GM19351 (cell line): Measurements from ENCODE around the gene MSANTD1.

Experiments
- ATAC-seq: cut with Tn5 transposase; IDR thresholded peaks from one replicate; pipeline ENCODE4 v1.9.1; 2021; ENCODE audit warnings: mild to moderate bottlenecking, moderate library complexity; ENCODE audit not compliant: unreplicated experiment

Gene MSANTD1

DNA sequence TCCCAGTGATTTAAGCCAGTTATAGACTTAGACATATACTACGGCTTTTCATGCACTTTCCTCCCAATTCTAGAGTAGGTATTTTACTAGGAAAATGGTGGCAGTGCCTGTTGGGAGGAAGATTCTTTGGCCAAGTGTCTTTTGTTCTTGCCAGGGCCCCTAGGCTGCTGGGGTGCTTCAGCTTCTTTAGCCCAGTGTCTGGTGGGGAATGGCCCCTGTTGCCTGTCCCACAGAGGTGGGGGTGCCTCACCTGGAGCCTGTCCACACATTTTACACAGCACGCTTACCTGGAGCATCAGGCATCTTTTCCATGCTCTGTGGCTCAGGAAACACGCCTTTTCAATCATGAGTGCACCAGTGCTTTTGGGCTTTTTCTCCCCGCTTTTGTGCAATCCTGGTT, 33.2 kb upstream of the MSANTD1 start:
- no peak for ATAC-seq

DNA sequence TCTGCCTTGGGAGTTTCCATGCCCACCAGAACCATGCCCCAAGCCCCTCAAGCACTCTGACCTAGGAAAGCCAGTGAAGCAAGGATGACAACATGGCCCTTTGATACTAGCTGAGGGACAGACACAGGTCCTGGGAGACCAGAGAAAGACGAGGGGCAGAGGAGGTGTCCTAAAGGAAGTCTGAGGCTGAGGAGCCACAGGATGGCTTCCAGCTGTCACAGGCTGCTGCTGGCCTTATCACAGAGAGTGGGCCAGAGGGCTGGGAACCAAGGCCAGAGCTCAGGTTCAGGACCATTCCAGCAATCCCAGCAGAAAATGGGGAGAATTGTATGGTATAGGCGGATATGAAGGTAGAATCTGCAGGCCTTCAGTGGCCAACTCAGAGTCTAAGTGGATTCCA, 31.7 kb upstream of the MSANTD1 start:
- no peak for ATAC-seq

DNA sequence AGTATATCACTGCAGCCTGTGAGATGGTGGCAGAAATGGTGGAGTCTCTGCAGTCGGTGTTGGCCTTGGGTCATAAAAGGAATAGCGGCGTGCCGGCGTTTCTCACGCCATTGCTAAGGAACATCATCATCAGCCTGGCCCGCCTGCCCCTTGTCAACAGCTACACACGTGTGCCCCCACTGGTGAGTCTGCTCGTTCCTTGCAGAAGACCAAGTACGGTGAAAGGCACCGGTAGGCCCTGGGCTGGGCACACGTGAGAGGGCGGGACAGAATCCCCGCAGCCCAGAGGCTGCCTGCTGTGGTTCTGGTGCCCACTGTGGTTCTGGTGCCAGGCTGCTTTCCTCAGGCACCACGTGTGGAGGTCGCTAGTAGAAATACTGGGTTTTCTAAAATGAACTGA, 31.2 kb upstream of the MSANTD1 start:
- no peak for ATAC-seq

DNA sequence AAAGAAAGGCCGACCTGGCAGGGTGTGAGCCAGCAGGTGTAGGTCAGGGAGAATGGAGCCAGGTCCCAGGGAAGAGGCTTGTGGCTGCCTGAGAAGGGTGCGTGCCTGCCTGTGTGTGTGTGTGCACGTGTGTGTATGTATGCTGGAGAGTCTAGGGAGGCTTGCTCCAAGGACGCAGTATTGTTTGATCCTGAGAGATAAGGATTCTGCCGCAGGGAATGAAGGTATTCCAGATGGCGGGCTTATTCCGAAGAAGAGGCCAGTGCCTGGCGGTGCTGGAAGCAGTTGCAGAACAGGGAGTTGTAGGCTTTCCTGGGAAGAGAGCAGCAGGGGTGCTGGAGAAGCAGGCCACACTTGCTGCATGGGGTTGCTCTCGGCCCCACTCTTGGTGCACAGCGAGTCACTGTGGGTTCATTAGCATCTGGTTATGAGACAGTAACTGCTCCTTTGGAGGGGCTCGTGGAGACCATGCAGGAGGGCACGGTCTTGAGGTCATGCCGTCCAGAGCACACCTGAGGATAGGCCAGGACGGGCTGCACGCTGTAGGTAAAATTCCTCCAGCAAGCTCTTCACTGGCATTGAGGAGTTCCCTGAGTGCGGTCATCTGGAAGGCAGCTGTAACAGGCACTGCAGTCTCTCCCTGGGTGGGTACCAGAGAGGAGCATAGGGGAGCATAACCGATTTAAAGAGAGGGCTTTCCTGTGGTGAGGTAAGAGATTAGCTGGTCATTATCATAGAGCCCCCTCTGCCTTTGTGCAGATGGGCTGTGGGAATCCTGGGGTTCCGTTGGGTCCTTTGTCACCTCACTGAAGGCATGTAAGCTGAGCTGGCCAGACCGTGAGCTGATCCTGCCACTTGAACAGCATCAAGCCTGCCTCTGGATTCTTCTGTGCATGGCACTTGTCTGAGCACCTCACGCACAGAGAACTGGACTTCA, 29.9 kb upstream of the MSANTD1 start:
- no peak for ATAC-seq

DNA sequence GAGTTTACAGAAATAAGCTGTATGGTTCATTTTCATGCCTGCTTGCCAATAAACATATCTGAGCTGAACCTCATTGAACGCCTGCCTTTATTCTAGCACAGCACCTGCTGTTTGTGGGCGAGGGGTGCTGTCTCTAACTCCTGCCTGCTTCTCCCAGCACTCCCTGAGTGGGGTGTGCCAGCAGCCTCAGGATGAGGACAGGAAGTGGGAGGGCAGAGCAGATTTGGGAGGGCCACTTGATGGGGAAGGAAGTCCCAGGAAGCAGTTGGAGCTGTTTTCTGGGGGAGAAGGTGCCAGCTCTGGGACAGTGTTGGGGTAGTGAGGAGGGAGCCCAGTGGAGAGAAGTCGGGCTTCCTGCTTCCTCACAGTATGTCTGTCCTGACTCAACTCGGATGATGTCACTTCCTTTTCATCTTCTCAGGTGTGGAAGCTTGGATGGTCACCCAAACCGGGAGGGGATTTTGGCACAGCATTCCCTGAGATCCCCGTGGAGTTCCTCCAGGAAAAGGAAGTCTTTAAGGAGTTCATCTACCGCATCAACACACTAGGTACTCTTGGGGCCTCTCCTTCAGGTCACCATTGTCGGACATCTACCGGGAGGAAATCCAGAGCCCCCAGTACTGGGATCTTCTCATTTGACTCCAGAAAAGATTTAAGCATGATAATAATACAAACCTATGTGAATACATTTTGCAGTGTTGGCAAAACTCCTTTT, 29.0 kb upstream of the MSANTD1 start:
- no peak for ATAC-seq

- ATAC-seq, result no peak
Measured at GRCh38 chr4:3220476-3221183, 28.3 kb upstream of the MSANTD1 start.

- ATAC-seq, result no peak
Measured at GRCh38 chr4:3221184-3221494, 27.8 kb upstream of the MSANTD1 start.

DNA sequence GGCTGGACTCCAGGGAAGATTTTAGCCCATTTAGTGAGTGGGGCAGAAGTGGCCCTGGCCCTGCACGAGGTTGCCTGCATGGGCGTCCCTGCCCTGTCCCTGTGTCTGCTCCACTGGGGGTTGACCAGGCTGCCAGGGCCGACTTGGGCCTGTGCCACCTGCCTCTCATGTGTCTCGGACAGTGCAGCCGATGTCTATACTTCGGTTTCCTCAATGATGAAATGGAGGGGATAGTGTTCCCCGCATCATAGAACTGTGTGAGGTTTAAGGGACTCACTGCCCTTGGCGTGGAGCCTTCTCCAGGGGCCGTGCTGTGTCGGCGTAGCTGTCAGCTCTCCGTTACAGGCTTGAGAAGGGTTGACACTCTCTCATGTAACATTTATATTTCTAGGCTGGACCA, 27.0 kb upstream of the MSANTD1 start:
- no peak for ATAC-seq

DNA sequence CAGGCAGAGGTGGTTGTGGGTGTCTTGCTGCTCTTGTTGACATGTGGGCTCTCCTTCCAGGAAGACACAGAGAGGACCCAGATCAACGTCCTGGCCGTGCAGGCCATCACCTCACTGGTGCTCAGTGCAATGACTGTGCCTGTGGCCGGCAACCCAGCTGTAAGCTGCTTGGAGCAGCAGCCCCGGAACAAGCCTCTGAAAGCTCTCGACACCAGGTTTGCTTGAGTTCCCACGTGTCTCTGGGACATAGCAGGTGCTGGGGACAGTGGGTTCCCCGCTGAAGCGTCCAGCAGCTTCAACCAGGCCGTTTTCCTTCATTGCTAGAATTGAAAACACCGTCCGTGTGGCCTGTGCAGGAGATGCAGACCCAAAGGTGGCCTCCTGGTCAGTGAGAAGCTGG, 25.6 kb upstream of the MSANTD1 start:
- no peak for ATAC-seq

- ATAC-seq, result no peak
Measured at GRCh38 chr4:3223956-3224748, 24.8 kb upstream of the MSANTD1 start.

- no peak for ATAC-seq
Measured at GRCh38 chr4:3225071-3225850, 23.7 kb upstream of the MSANTD1 start.

DNA sequence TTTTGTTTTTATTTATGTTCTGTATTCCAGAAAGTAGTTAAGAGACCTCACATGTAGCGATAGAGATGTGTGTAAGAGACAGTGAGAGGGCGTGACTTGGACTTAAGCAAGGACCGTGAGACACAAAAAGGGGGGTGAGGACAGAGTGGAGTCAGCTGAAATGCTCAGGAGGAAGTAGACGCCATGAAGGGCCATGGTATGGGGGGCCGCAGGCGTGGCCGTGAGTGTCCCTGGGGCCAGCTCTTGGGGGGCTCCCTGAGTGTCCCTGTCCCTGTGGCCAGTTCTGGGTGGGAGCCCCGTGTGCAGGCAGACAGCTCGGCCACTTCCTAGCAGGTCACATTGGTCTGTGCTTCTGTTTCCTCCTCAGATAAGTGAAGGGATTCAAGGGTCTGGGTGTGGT, 23.0 kb upstream of the MSANTD1 start:
- no peak for ATAC-seq

GRCh38 chr4:3226467-3226866, 22.5 kb upstream of the MSANTD1 start:
- no peak for ATAC-seq

- ATAC-seq, result no peak
Measured at GRCh38 chr4:3226944-3227343, 22.0 kb upstream of the MSANTD1 start.

DNA sequence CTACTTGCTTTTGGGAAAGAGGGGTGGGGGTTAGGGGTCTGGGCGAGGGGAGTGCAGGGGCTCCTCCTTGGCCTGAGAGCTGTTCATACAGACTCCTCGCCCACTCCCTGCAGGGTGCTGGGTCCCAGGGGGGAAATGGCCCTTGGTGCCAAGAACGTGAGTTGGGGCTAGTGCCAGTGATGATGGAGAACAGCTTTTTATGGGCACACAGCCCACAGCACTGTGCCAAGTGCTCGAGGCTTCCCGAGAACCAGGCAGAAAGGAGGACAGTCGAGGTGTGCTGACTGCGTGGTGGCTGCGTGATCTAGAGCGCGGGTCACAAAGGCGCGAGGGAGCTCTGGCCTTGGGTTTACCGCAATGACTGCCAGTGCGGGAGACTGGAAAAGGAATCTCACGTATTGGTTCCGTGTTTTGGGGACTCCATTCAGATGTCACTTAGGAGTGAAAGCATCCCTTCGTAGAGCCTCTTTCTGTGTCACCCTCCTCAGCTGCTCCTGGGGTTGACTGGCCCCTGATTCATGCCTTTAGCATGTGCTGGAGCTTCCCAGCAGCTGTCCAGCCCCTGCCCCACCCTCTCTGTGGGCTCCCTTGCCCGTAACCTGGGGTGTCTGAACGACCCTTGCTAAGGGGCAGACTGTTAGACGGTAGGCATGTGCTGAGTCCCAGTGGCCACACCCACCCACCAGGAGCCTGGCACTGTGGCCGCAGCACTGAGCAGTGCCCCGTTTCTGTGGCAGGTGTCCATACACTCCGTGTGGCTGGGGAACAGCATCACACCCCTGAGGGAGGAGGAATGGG, 20.9 kb upstream of the MSANTD1 start:
- no peak for ATAC-seq

- no peak for ATAC-seq
Measured at GRCh38 chr4:3228881-3229280, 20.1 kb upstream of the MSANTD1 start.

DNA sequence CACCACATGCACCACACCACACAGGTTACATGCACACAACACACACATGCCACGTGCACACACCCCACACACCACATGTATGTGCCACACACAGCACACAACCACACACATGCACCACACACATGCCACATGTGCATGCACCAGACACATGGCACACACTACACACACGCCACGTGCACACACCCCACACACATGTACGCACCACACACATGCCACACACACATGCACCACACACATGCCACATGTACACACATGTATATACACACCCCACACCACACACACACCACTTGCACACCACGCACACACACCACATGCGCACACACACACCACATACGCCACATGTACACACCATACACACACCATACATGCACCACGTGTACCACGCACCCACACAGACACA, 19.6 kb upstream of the MSANTD1 start:
- ATAC-seq, result no peak

- no peak for ATAC-seq
Measured at GRCh38 chr4:3229964-3230363, 19.0 kb upstream of the MSANTD1 start.

DNA sequence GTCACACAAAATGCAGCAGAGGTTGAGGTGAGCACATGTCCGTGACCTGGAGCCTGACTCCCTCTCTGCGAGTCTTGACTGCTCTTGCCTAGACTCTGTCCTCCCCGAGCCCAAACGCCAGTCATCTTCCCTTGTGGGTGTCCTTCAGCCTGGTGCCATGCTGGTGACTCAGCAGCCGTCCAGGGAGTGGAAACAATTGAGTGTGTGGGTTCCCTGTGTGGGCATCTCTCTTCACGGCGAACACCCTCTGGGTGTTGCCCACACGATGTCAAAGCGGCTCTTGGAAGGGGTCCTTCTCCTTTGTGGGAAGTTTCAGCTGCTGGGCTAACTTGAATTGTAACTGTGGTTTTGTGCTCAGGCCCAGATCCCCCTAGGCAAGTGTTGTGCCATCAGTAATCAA, 17.5 kb upstream of the MSANTD1 start:
- no peak for ATAC-seq
